GM11168 (cell line): ENCODE results near the gene FGF6.
"Not testable (repeated sequence)": the region's sequence is repeated elsewhere in the genome, so short reads cannot be mapped to it uniquely, and the experiment has no call there.

Experiments used
- in situ Hi-C: fragments of 300-500 bp; cut with MboI; formaldehyde crosslinking; loops from one replicate; pipeline ENCODE4 v1.12.0; 2022; ENCODE audit warnings: low sequenced_read_pairs; ENCODE audit not compliant: unreplicated experiment

Gene FGF6

GRCh38 chr12:4445156-4446101, at the start of gene FGF6:
TSS of gene FGF6 (minus strand) at chr12:4445815. CDS start at chr12:4445570, 245 bp downstream.
- in situ Hi-C loops: no loop called here

- in situ Hi-C loops: no loop called here
Measured at GRCh38 chr12:4490973-4491372, 45.4 kb upstream of the FGF6 start.

GRCh38 chr12:4489556-4489955, 43.9 kb upstream of the FGF6 start:
- in situ Hi-C loops: no loop called here

GRCh38 chr12:4486980-4487379, 41.4 kb upstream of the FGF6 start:
- in situ Hi-C loops: no loop called here

- in situ Hi-C loops: no loop called here
Measured at GRCh38 chr12:4486049-4486699, 40.6 kb upstream of the FGF6 start.

GRCh38 chr12:4483885-4484823, 38.5 kb upstream of the FGF6 start:
- in situ Hi-C loops: no loop called here

- in situ Hi-C loops: no loop called here
Measured at GRCh38 chr12:4482936-4483335, 37.3 kb upstream of the FGF6 start.

GRCh38 chr12:4478933-4479332, 33.3 kb upstream of the FGF6 start:
- in situ Hi-C loops: no loop called here

GRCh38 chr12:4477129-4477528, 31.5 kb upstream of the FGF6 start:
- in situ Hi-C loops: no loop called here

- in situ Hi-C loops: no loop called here
Measured at GRCh38 chr12:4472046-4472445, 26.4 kb upstream of the FGF6 start.

GRCh38 chr12:4471256-4471655, 25.6 kb upstream of the FGF6 start:
- in situ Hi-C loops: no loop called here

- in situ Hi-C loops: no loop called here
Measured at GRCh38 chr12:4468994-4469393, 23.4 kb upstream of the FGF6 start.

GRCh38 chr12:4460761-4461160, 15.1 kb upstream of the FGF6 start:
- in situ Hi-C loops: no loop called here

GRCh38 chr12:4455849-4456248, 10.2 kb upstream of the FGF6 start:
- in situ Hi-C loops: not testable (repeated sequence)

GRCh38 chr12:4454315-4454860, 8.8 kb upstream of the FGF6 start:
- in situ Hi-C loops: no loop called here

GRCh38 chr12:4451694-4452093, 6.1 kb upstream of the FGF6 start:
- in situ Hi-C loops: no loop called here

GRCh38 chr12:4450551-4451112, 5.0 kb upstream of the FGF6 start:
- in situ Hi-C loops: no loop called here

GRCh38 chr12:4449851-4450221, 4.2 kb upstream of the FGF6 start:
- in situ Hi-C loops: no loop called here

- in situ Hi-C loops: no loop called here
Measured at GRCh38 chr12:4448943-4449850, 3.6 kb upstream of the FGF6 start.
